ENCODE data around the gene PPM1N. TPM values are rescaled to one million over a fixed set of nuclear protein-coding genes. Genes with fewer than 3 reads are reported as not detected.
A peak's percentile ranks its signal among the peaks of the same experiment; 100 is the strongest.

Gene PPM1N
- total and polyA plus RNA-seq, 3 experiments from 2014 or later: 2.5 to 4.6 (median 3.3) TPM

- Mint-ChIP-seq H3K27me3 (no peaks in the 10 kb centered on the region), H3K27ac (peak overlapping the region in 3 of 8 donors; percentile 38 to 47 (median 46)), H3K4me3 (no peak overlapping the region), H3K9me3 (no peaks in the 10 kb centered on the region), H3K36me3 (peaks cover 5 to 79% (median 5%) of the 10 kb centered on the region in 3 donors), H3K4me1 (peaks cover 7 to 9% (median 7%) of the 10 kb centered on the region in 3 donors)
- DNase-seq: no peak
- Histone ChIP-seq H3K9me3 (ENCODE audit: low read length) (no peaks in the 10 kb centered on the region), H3K27ac (ENCODE audit: low read depth, low read length) (no peak overlapping the region), H3K4me3 (ENCODE audit: low read length) (no peak overlapping the region), H3K27me3 (ENCODE audit: insufficient read depth, low read length, poor library complexity, severe bottlenecking) (no peaks in the 10 kb centered on the region), H3K36me3 (ENCODE audit: insufficient read depth, low read length) (peaks cover 16% of the 10 kb centered on the region), H3K4me1 (ENCODE audit: insufficient read depth, low read length) (peaks cover 4% of the 10 kb centered on the region)
- ChIA-PET CTCF (interaction anchor here (0.9 to 1.5 kb wide), 4 partner anchors 23 to 120 kb away, joined by 3 to 5 read pairs (median 4); no protein-coding TSS in a partner anchor), POLR2A (no interaction called here)
Observed at GRCh38 chr19:45522010-45522941, 24.0 kb downstream of the PPM1N start.

- no peaks in the 10 kb centered on the region for H3K27me3 Mint-ChIP-seq
- H3K4me3 Mint-ChIP-seq: peak overlapping the region in 1 of 7 donors; percentile 10
- peaks cover 15 to 20% (median 17%) of the 10 kb centered on the region in 3 donors for H3K4me1 Mint-ChIP-seq
- peaks cover 5 to 73% (median 9%) of the 10 kb centered on the region in 3 donors for H3K36me3 Mint-ChIP-seq
- peak overlapping the region; percentile 6 to 87 (median 60) for H3K27ac Mint-ChIP-seq
- Histone ChIP-seq H3K4me3 (ENCODE audit: low read length) (no peak overlapping the region), H3K9me3 (ENCODE audit: low read length) (no peaks in the 10 kb centered on the region), H3K36me3 (ENCODE audit: insufficient read depth, low read length) (peaks cover 16% of the 10 kb centered on the region), H3K27ac (ENCODE audit: low read depth, low read length) (no peak overlapping the region), H3K4me1 (ENCODE audit: insufficient read depth, low read length) (peaks cover 4% of the 10 kb centered on the region), H3K27me3 (ENCODE audit: insufficient read depth, low read length, poor library complexity, severe bottlenecking) (no peaks in the 10 kb centered on the region)
- DNase-seq: peak; percentile 50 to 81 (median 77)
- CTCF ChIA-PET: interaction anchor here (0.9 to 1.4 kb wide), 3 partner anchors 18 to 45 kb away, joined by 3 read pairs; no protein-coding TSS in a partner anchor
- no peaks in the 10 kb centered on the region for H3K9me3 Mint-ChIP-seq
- POLR2A ChIA-PET: no interaction called here
Observed at GRCh38 chr19:45523642-45524256, 25.5 kb downstream of the PPM1N start.

- POLR2A ChIA-PET: no interaction called here
Observed at GRCh38 chr19:45524575-45525129, 26.4 kb downstream of the PPM1N start.

GRCh38 chr19:45526143-45526542 lies 27.9 kb downstream of the PPM1N start:
- H3K27me3 Mint-ChIP-seq: no peaks in the 10 kb centered on the region
- peaks cover 17 to 25% (median 19%) of the 10 kb centered on the region in 3 donors for H3K4me1 Mint-ChIP-seq
- H3K4me1 ChIP-seq (ENCODE audit: insufficient read depth, low read length): peaks cover 9% of the 10 kb centered on the region
- H3K4me3 ChIP-seq (ENCODE audit: low read length): no peak overlapping the region
- H3K27ac ChIP-seq (ENCODE audit: low read depth, low read length): no peak overlapping the region
- H3K36me3 Mint-ChIP-seq: peaks cover 5 to 57% (median 9%) of the 10 kb centered on the region in 3 donors
- DNase-seq: no peak
- H3K27ac Mint-ChIP-seq: no peak overlapping the region
- ChIA-PET CTCF (interaction anchor here (0.9 to 1.0 kb wide), 2 partner anchors 11 to 27 kb away, joined by 3 to 4 read pairs; no protein-coding TSS in a partner anchor), POLR2A (interaction anchor here (0.8 kb wide), 1 partner anchor 18 kb away, joined by 3 read pairs; no protein-coding TSS in a partner anchor)
- H3K36me3 ChIP-seq (ENCODE audit: insufficient read depth, low read length): peaks cover 16% of the 10 kb centered on the region
- H3K9me3 ChIP-seq (ENCODE audit: low read length): no peaks in the 10 kb centered on the region
- no peaks in the 10 kb centered on the region for H3K27me3 ChIP-seq (ENCODE audit: insufficient read depth, low read length, poor library complexity, severe bottlenecking)
- H3K4me3 Mint-ChIP-seq: peak overlapping the region in 1 of 7 donors; percentile 44
- no peaks in the 10 kb centered on the region for H3K9me3 Mint-ChIP-seq

More at GRCh38 chr19:45524575-45525129, 26.4 kb downstream of the PPM1N start:
- Mint-ChIP-seq H3K27ac (peak overlapping the region in 1 of 8 donors; percentile 6), H3K27me3 (no peaks in the 10 kb centered on the region), H3K9me3 (no peaks in the 10 kb centered on the region), H3K36me3 (peaks cover 5 to 69% (median 9%) of the 10 kb centered on the region in 3 donors), H3K4me1 (peaks cover 17 to 25% (median 19%) of the 10 kb centered on the region in 3 donors), H3K4me3 (no peak overlapping the region)
- Histone ChIP-seq H3K4me1 (ENCODE audit: insufficient read depth, low read length) (peaks cover 9% of the 10 kb centered on the region), H3K36me3 (ENCODE audit: insufficient read depth, low read length) (peaks cover 16% of the 10 kb centered on the region), H3K4me3 (ENCODE audit: low read length) (no peak overlapping the region), H3K27me3 (ENCODE audit: insufficient read depth, low read length, poor library complexity, severe bottlenecking) (no peaks in the 10 kb centered on the region), H3K27ac (ENCODE audit: low read depth, low read length) (no peak overlapping the region), H3K9me3 (ENCODE audit: low read length) (no peaks in the 10 kb centered on the region)
- CTCF ChIA-PET: interaction anchor here (0.7 to 1.4 kb wide), 4 partner anchors 19 to 118 kb away, joined by 3 read pairs; no protein-coding TSS in a partner anchor
- DNase-seq: no peak

GRCh38 chr19:45526971-45527370 lies 28.7 kb downstream of the PPM1N start:
- DNase-seq: peak in 1 of 5 donors; percentile 19
- Histone ChIP-seq H3K36me3 (ENCODE audit: insufficient read depth, low read length) (peaks cover 16% of the 10 kb centered on the region), H3K4me3 (ENCODE audit: low read length) (no peak overlapping the region), H3K4me1 (ENCODE audit: insufficient read depth, low read length) (peaks cover 9% of the 10 kb centered on the region), H3K27me3 (ENCODE audit: insufficient read depth, low read length, poor library complexity, severe bottlenecking) (no peaks in the 10 kb centered on the region), H3K27ac (ENCODE audit: low read depth, low read length) (no peak overlapping the region), H3K9me3 (ENCODE audit: low read length) (no peaks in the 10 kb centered on the region)
- ChIA-PET POLR2A (interaction anchor here (0.6 kb wide), 1 partner anchor 114 kb away, joined by 4 read pairs; no protein-coding TSS in a partner anchor), CTCF (interaction anchor here (0.8 kb wide), 1 partner anchor 111 kb away, joined by 3 read pairs; no protein-coding TSS in a partner anchor)
- Mint-ChIP-seq H3K27ac (peak overlapping the region in 3 of 8 donors; percentile 6 to 54 (median 12)), H3K9me3 (peaks cover 0 to 5% (median 0%) of the 10 kb centered on the region in 5 donors), H3K4me3 (no peak overlapping the region), H3K36me3 (peaks cover 9 to 49% (median 10%) of the 10 kb centered on the region in 3 donors), H3K27me3 (peaks cover 0 to 4% of the 10 kb centered on the region in 2 donors), H3K4me1 (peaks cover 17 to 25% (median 19%) of the 10 kb centered on the region in 3 donors)

GRCh38 chr19:45527731-45528130 lies 29.5 kb downstream of the PPM1N start:
- no peaks in the 10 kb centered on the region for H3K9me3 ChIP-seq (ENCODE audit: low read length)
- POLR2A ChIA-PET: interaction anchor here (0.5 to 0.6 kb wide), 2 partner anchors 30 to 134 kb away, joined by 3 read pairs; no protein-coding TSS in a partner anchor
- peak overlapping the region in 2 of 8 donors; percentile 41 to 71 for H3K27ac Mint-ChIP-seq
- no peaks in the 10 kb centered on the region for H3K27me3 ChIP-seq (ENCODE audit: insufficient read depth, low read length, poor library complexity, severe bottlenecking)
- H3K4me3 Mint-ChIP-seq: no peak overlapping the region
- peaks cover 16% of the 10 kb centered on the region for H3K36me3 ChIP-seq (ENCODE audit: insufficient read depth, low read length)
- no peak overlapping the region for H3K27ac ChIP-seq (ENCODE audit: low read depth, low read length)
- peaks cover 17 to 25% (median 19%) of the 10 kb centered on the region in 3 donors for H3K4me1 Mint-ChIP-seq
- H3K4me3 ChIP-seq (ENCODE audit: low read length): no peak overlapping the region
- H3K9me3 Mint-ChIP-seq: peaks cover 0 to 5% (median 0%) of the 10 kb centered on the region in 5 donors
- H3K36me3 Mint-ChIP-seq: peaks cover 9 to 44% (median 10%) of the 10 kb centered on the region in 3 donors
- peaks cover 0 to 4% of the 10 kb centered on the region in 2 donors for H3K27me3 Mint-ChIP-seq
- CTCF ChIA-PET: interaction anchor here (0.8 kb wide), 1 partner anchor 110 kb away, joined by 3 read pairs; no protein-coding TSS in a partner anchor
- peak in 1 of 5 donors; percentile 48 for DNase-seq
- peaks cover 9% of the 10 kb centered on the region for H3K4me1 ChIP-seq (ENCODE audit: insufficient read depth, low read length)

- Histone ChIP-seq H3K4me1 (ENCODE audit: insufficient read depth, low read length) (peaks cover 8% of the 10 kb centered on the region), H3K27ac (ENCODE audit: low read depth, low read length) (no peak overlapping the region), H3K27me3 (ENCODE audit: insufficient read depth, low read length, poor library complexity, severe bottlenecking) (no peaks in the 10 kb centered on the region), H3K36me3 (ENCODE audit: insufficient read depth, low read length) (peaks cover 15% of the 10 kb centered on the region), H3K4me3 (ENCODE audit: low read length) (no peak overlapping the region), H3K9me3 (ENCODE audit: low read length) (no peaks in the 10 kb centered on the region)
- peak overlapping the region in 2 of 8 donors; percentile 23 to 47 for H3K27ac Mint-ChIP-seq
- H3K9me3 Mint-ChIP-seq: peaks cover 0 to 5% (median 0%) of the 10 kb centered on the region in 5 donors
- peaks cover 17 to 25% (median 19%) of the 10 kb centered on the region in 3 donors for H3K4me1 Mint-ChIP-seq
- ChIA-PET POLR2A (interaction anchor here (0.5 to 0.6 kb wide), 2 partner anchors 31 to 134 kb away, joined by 3 read pairs; no protein-coding TSS in a partner anchor), CTCF (no interaction called here)
- peaks cover 9 to 42% (median 10%) of the 10 kb centered on the region in 3 donors for H3K36me3 Mint-ChIP-seq
- peaks cover 0 to 4% of the 10 kb centered on the region in 2 donors for H3K27me3 Mint-ChIP-seq
- DNase-seq: no peak
- peak overlapping the region in 2 of 7 donors; percentile 1 to 63 for H3K4me3 Mint-ChIP-seq
Observed at GRCh38 chr19:45528149-45528743, 30.0 kb downstream of the PPM1N start.

Data from CD8-positive, alpha-beta memory T cell (primary cell).